Measurements from ENCODE around the gene MAP3K10.

The MAP3K10 gene

GRCh38 chr19:40251991-40252390 lies 60.8 kb downstream of the MAP3K10 start:
- FAIRE-seq = no peak

GRCh38 chr19:40252395-40252794 lies 61.2 kb downstream of the MAP3K10 start:
- FAIRE-seq = no peak

- FAIRE-seq = no peak
Observed at GRCh38 chr19:40253611-40254092, 62.4 kb downstream of the MAP3K10 start.

- no peak for FAIRE-seq
Observed at GRCh38 chr19:40254714-40255418, 63.6 kb downstream of the MAP3K10 start.

GRCh38 chr19:40255619-40256166 lies 64.5 kb downstream of the MAP3K10 start:
- FAIRE-seq = no peak

DNA sequence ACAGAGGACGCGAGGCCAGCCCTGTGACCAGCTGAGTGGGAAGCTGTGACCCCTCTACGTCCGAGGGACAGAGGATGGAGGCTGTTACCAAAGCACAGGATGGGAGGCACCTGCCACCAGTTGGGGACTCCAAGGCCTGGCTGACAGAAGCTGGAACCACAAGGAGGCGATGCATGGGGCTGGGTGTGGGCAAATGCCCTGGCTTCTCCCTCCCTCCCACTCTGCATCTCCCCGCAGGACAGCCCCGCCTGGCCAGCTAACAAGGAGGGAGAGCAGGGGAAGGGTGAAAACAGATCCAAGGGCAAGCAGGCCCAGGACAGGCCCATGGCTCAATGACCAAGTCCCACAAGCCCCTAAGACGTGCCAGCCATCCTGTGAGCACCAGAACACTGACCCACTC lies 65.3 kb downstream of the MAP3K10 start:
- no peak for FAIRE-seq

DNA sequence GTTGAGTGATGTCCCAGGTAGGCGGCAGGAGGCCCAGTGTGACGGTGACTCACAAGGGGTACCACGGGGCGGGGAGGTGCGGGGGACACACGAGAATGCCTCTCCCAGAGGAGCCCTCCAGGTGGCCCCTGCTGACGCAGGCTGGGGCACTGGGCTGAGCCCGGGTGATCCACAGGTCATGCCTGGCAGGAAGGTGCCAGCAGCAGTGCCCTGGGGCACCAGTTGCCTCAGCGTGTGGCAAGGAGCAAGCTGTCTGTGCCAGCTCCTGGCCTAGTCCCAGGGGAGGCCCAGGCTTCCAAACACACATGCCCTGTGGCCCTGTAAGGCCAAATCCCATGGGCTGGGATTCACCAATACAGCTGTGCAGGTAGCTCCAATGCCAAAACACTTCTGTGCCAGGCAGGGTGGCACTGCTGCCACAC lies 65.9 kb downstream of the MAP3K10 start:
- no peak for FAIRE-seq

GRCh38 chr19:40261631-40262030 lies 70.4 kb downstream of the MAP3K10 start:
- no peak for FAIRE-seq

GRCh38 chr19:40262422-40262821 lies 71.2 kb downstream of the MAP3K10 start:
- FAIRE-seq = no peak

DNA sequence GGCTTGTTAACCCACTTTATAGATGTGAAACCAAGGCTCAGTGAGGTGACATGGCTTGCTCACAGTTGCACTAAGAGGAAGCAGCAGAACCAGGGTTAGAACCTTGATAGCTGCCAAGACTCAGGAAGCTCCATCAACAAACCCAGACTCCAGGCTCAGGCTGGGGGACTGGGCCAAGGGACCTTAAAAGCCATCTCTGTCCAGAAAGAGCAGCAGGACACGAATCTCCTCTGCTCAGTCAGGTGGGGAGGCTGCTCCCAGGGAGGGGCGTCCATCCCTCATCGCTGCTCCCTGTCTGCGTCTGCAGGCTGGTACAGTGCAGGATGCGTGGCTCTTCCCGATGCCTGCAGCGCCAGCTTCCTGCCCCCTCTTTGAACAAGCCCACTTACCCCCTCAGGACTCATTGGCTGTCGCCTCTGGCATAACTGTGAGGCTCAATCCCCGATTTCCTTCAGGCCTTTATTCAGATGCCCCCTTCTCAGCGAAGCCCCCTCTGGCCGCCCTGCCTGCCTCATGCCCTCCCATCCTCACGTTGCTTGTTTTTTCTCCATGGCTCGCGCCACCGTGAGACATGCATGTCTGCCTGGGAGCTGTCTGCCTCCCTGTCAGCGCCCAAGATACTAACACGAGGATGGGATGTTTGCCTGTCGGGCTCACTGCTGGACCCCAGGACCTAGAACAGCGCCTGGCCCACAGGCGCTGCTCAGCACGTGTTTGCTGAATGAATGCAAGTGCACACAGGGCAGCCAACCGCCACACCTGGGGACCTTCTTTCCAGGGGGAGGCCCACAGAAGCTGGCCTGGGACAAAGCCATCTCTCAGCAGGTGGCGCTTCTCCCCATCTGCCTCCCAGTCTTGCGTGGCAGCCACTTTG lies 72.5 kb downstream of the MAP3K10 start:
- FAIRE-seq = no peak

DNA sequence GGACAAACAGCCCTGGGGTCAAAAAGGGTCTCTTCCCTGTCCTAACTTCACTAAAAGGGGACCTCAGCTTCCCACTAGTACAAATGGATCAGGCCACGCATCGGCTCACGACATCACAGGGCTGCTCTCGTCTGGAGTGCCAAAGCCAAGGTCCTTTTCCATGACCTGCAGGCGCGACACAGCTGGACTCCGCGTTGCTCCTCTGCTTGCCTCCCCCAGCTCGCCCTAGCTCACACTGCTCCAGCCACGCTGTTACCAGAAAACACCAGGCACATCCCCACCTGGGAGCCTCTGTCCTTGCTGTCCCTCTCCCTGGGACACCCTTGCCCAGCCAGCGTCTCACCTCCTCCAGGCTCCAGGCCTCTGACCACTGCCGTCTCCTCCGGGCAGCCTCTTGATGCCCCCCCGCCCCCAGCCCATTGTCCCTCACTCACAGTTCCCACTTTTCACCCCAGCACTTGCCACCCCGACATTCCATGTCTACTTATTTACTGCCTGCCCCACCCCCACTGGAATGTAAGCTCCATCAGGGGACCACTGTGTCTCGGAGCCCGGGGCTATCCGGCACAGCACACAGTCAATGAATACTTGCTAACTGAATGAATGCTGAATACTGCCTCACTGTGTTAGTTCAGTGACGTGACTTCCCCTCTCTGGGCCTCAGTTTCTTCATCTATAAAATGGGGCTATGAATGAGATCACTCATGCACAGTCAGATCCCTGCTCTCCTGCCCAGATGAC lies 73.3 kb downstream of the MAP3K10 start:
- no peak for FAIRE-seq
